ENCODE measurements around the gene KCNC3. TPM values are rescaled to one million over a fixed set of nuclear protein-coding genes. Genes with fewer than 3 reads are reported as not detected.

Gene KCNC3
- polyA plus RNA-seq, 2 donors = 0.45 to 0.81 TPM

GRCh38 chr19:50322234-50322633 lies 6.9 kb downstream of the KCNC3 start:
- no peak overlapping the region for H3K4me3 ChIP-seq (ENCODE audit: low read depth in 1 of 2, low read length in 2 of 2)
- no peaks in the 10 kb centered on the region for H3K36me3 ChIP-seq (ENCODE audit: control insufficient read depth in 2 of 2, insufficient read depth in 2 of 2, low read length in 1 of 2)
- H3K4me1 ChIP-seq (ENCODE audit: control insufficient read depth in 2 of 2, insufficient read depth in 2 of 2, low read length in 1 of 2) = peaks cover 10 to 21% of the 10 kb centered on the region in 2 donors
- H3K27ac ChIP-seq (ENCODE audit: low read depth in 2 of 2, low read length in 1 of 2) = no peak overlapping the region
- peaks cover 0 to 2% of the 10 kb centered on the region in 2 donors for H3K27me3 ChIP-seq (ENCODE audit: control insufficient read depth in 1 of 2, insufficient read depth in 2 of 2, low read length in 2 of 2)
- 81 to 82% methylated on average over 12 of the region's 12 CpGs for WGBS, 2 donors
- peaks cover 0 to 2% of the 10 kb centered on the region in 2 donors for H3K9me3 ChIP-seq (ENCODE audit: control insufficient read depth in 2 of 2, insufficient read depth in 1 of 2, low read depth in 1 of 2, low read length in 1 of 2)

DNA sequence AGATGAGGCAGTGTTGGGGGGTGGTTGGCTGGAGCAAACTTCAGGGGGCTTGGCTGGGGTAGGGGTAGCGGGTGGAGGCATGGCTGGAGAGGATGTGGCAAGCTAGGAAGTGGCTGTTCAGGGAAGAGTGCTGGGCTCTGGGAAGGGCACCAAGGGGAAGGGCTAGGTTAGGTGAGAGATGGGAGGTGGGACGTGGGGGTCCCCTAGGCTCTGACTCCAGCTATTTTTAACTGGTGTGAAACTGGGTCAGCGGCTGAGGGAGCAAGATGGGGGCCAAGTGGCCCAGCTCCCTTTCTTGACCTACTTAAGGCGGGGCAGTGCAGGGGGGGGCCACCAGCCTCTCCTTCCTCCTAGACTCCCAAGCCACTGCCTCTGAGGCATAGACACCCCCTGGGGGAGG lies 7.3 kb downstream of the KCNC3 start:
- Histone ChIP-seq H3K9me3 (ENCODE audit: control insufficient read depth in 2 of 2, insufficient read depth in 1 of 2, low read depth in 1 of 2, low read length in 1 of 2) (peaks cover 0 to 2% of the 10 kb centered on the region in 2 donors), H3K4me1 (ENCODE audit: control insufficient read depth in 2 of 2, insufficient read depth in 2 of 2, low read length in 1 of 2) (peaks cover 10 to 21% of the 10 kb centered on the region in 2 donors), H3K27ac (ENCODE audit: low read depth in 2 of 2, low read length in 1 of 2) (no peak overlapping the region), H3K36me3 (ENCODE audit: control insufficient read depth in 2 of 2, insufficient read depth in 2 of 2, low read length in 1 of 2) (no peaks in the 10 kb centered on the region), H3K27me3 (ENCODE audit: control insufficient read depth in 1 of 2, insufficient read depth in 2 of 2, low read length in 2 of 2) (no peaks in the 10 kb centered on the region), H3K4me3 (ENCODE audit: low read depth in 1 of 2, low read length in 2 of 2) (no peak overlapping the region)
- WGBS, 2 donors = 81 to 92% methylated on average over 4 of the region's 4 CpGs

DNA sequence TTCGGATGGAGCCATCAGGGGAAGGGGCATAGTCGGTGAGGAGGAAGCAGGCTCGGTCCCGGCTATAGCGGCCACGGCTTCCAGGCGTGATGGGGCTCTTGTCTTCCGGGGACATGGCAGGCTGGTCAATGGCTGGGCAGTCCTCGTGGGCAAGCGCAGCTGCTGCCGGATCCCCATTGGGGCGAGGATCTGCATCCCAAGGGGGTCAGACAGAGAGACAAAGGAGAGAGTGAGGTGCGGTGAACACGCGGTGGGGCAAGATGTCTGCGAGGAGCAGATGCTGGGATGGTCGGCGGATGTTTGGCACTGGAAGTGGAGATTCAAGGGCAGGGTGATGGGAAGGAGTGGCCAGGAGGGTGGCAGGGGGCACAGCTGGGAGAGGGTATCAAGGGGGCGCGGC lies 8.6 kb downstream of the KCNC3 start:
- no peak overlapping the region for H3K27ac ChIP-seq (ENCODE audit: low read depth in 2 of 2, low read length in 1 of 2)
- H3K27me3 ChIP-seq (ENCODE audit: control insufficient read depth in 1 of 2, insufficient read depth in 2 of 2, low read length in 2 of 2) = peaks cover 0 to 7% of the 10 kb centered on the region in 2 donors
- H3K9me3 ChIP-seq (ENCODE audit: control insufficient read depth in 2 of 2, insufficient read depth in 1 of 2, low read depth in 1 of 2, low read length in 1 of 2) = peaks cover 0 to 2% of the 10 kb centered on the region in 2 donors
- peaks cover 4 to 11% of the 10 kb centered on the region in 2 donors for H3K4me1 ChIP-seq (ENCODE audit: control insufficient read depth in 2 of 2, insufficient read depth in 2 of 2, low read length in 1 of 2)
- WGBS, 2 donors = 87 to 88% methylated on average over 20 of the region's 20 CpGs
- H3K36me3 ChIP-seq (ENCODE audit: control insufficient read depth in 2 of 2, insufficient read depth in 2 of 2, low read length in 1 of 2) = no peaks in the 10 kb centered on the region
- H3K4me3 ChIP-seq (ENCODE audit: low read depth in 1 of 2, low read length in 2 of 2) = no peak overlapping the region

- WGBS, 2 donors = 91 to 93% methylated on average over 11 to 12 of the region's 12 CpGs
- H3K27ac ChIP-seq (ENCODE audit: low read depth in 2 of 2, low read length in 1 of 2) = no peak overlapping the region
- H3K4me1 ChIP-seq (ENCODE audit: control insufficient read depth in 2 of 2, insufficient read depth in 2 of 2, low read length in 1 of 2) = peaks cover 0 to 9% of the 10 kb centered on the region in 2 donors
- peaks cover 0 to 2% of the 10 kb centered on the region in 2 donors for H3K9me3 ChIP-seq (ENCODE audit: control insufficient read depth in 2 of 2, insufficient read depth in 1 of 2, low read depth in 1 of 2, low read length in 1 of 2)
- H3K27me3 ChIP-seq (ENCODE audit: control insufficient read depth in 1 of 2, insufficient read depth in 2 of 2, low read length in 2 of 2) = peaks cover 0 to 8% of the 10 kb centered on the region in 2 donors
- H3K4me3 ChIP-seq (ENCODE audit: low read depth in 1 of 2, low read length in 2 of 2) = no peak overlapping the region
- no peaks in the 10 kb centered on the region for H3K36me3 ChIP-seq (ENCODE audit: control insufficient read depth in 2 of 2, insufficient read depth in 2 of 2, low read length in 1 of 2)
Observed at GRCh38 chr19:50320051-50320450, 9.1 kb downstream of the KCNC3 start.

DNA sequence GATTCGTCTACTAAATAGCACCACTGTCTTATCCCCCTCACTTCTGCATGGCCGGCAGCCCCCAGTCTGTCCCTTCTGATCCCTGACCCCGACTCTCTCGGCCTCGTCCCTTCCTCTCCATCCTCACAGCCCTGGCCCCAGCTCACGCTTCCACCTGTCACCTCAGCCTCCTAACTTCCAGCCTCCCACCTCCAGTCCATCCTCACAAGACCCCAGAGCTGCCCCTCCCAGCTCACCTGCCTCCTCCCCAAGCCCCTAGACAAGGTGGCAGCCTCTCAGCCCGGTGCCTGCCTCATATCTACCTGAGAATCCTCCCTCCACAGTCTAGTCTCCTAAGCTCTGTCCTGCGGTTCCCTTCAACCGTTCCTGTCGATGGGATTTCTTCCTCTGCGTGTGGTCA lies 10.0 kb downstream of the KCNC3 start:
- WGBS, 2 donors = 80 to 84% methylated on average over 11 of the region's 11 CpGs
- peaks cover 0 to 2% of the 10 kb centered on the region in 2 donors for H3K9me3 ChIP-seq (ENCODE audit: control insufficient read depth in 2 of 2, insufficient read depth in 1 of 2, low read depth in 1 of 2, low read length in 1 of 2)
- peaks cover 0 to 5% of the 10 kb centered on the region in 2 donors for H3K4me1 ChIP-seq (ENCODE audit: control insufficient read depth in 2 of 2, insufficient read depth in 2 of 2, low read length in 1 of 2)
- H3K4me3 ChIP-seq (ENCODE audit: low read depth in 1 of 2, low read length in 2 of 2) = no peak overlapping the region
- H3K36me3 ChIP-seq (ENCODE audit: control insufficient read depth in 2 of 2, insufficient read depth in 2 of 2, low read length in 1 of 2) = no peaks in the 10 kb centered on the region
- H3K27me3 ChIP-seq (ENCODE audit: control insufficient read depth in 1 of 2, insufficient read depth in 2 of 2, low read length in 2 of 2) = peaks cover 0 to 15% of the 10 kb centered on the region in 2 donors
- no peak overlapping the region for H3K27ac ChIP-seq (ENCODE audit: low read depth in 2 of 2, low read length in 1 of 2)

GRCh38 chr19:50318438-50318837 lies 10.7 kb downstream of the KCNC3 start:
- Histone ChIP-seq H3K36me3 (ENCODE audit: control insufficient read depth in 2 of 2, insufficient read depth in 2 of 2, low read length in 1 of 2) (no peaks in the 10 kb centered on the region), H3K9me3 (ENCODE audit: control insufficient read depth in 2 of 2, insufficient read depth in 1 of 2, low read depth in 1 of 2, low read length in 1 of 2) (peaks cover 0 to 2% of the 10 kb centered on the region in 2 donors), H3K4me1 (ENCODE audit: control insufficient read depth in 2 of 2, insufficient read depth in 2 of 2, low read length in 1 of 2) (no peaks in the 10 kb centered on the region), H3K27me3 (ENCODE audit: control insufficient read depth in 1 of 2, insufficient read depth in 2 of 2, low read length in 2 of 2) (peaks cover 0 to 15% of the 10 kb centered on the region in 2 donors), H3K27ac (ENCODE audit: low read depth in 2 of 2, low read length in 1 of 2) (no peak overlapping the region), H3K4me3 (ENCODE audit: low read depth in 1 of 2, low read length in 2 of 2) (no peak overlapping the region)
- WGBS, 2 donors = 86 to 92% methylated on average over 8 of the region's 8 CpGs

GRCh38 chr19:50317115-50317514 lies 12.1 kb downstream of the KCNC3 start:
- Histone ChIP-seq H3K4me3 (ENCODE audit: low read depth in 1 of 2, low read length in 2 of 2) (no peak overlapping the region), H3K9me3 (ENCODE audit: control insufficient read depth in 2 of 2, insufficient read depth in 1 of 2, low read depth in 1 of 2, low read length in 1 of 2) (peaks cover 0 to 2% of the 10 kb centered on the region in 2 donors), H3K4me1 (ENCODE audit: control insufficient read depth in 2 of 2, insufficient read depth in 2 of 2, low read length in 1 of 2) (no peaks in the 10 kb centered on the region), H3K27me3 (ENCODE audit: control insufficient read depth in 1 of 2, insufficient read depth in 2 of 2, low read length in 2 of 2) (peaks cover 0 to 18% of the 10 kb centered on the region in 2 donors), H3K36me3 (ENCODE audit: control insufficient read depth in 2 of 2, insufficient read depth in 2 of 2, low read length in 1 of 2) (no peaks in the 10 kb centered on the region), H3K27ac (ENCODE audit: low read depth in 2 of 2, low read length in 1 of 2) (no peak overlapping the region)
- WGBS, 2 donors = 68 to 76% methylated on average over 4 of the region's 4 CpGs

- no peaks in the 10 kb centered on the region for H3K4me1 ChIP-seq (ENCODE audit: control insufficient read depth in 2 of 2, insufficient read depth in 2 of 2, low read length in 1 of 2)
- H3K27me3 ChIP-seq (ENCODE audit: control insufficient read depth in 1 of 2, insufficient read depth in 2 of 2, low read length in 2 of 2) = peaks cover 0 to 18% of the 10 kb centered on the region in 2 donors
- no peaks in the 10 kb centered on the region for H3K36me3 ChIP-seq (ENCODE audit: control insufficient read depth in 2 of 2, insufficient read depth in 2 of 2, low read length in 1 of 2)
- peaks cover 0 to 2% of the 10 kb centered on the region in 2 donors for H3K9me3 ChIP-seq (ENCODE audit: control insufficient read depth in 2 of 2, insufficient read depth in 1 of 2, low read depth in 1 of 2, low read length in 1 of 2)
- no peak overlapping the region for H3K27ac ChIP-seq (ENCODE audit: low read depth in 2 of 2, low read length in 1 of 2)
- 2 to 9% methylated on average over 16 to 18 of the region's 18 CpGs for WGBS, 2 donors
- H3K4me3 ChIP-seq (ENCODE audit: low read depth in 1 of 2, low read length in 2 of 2) = no peak overlapping the region
Observed at GRCh38 chr19:50315773-50316448, 13.3 kb downstream of the KCNC3 start.

DNA sequence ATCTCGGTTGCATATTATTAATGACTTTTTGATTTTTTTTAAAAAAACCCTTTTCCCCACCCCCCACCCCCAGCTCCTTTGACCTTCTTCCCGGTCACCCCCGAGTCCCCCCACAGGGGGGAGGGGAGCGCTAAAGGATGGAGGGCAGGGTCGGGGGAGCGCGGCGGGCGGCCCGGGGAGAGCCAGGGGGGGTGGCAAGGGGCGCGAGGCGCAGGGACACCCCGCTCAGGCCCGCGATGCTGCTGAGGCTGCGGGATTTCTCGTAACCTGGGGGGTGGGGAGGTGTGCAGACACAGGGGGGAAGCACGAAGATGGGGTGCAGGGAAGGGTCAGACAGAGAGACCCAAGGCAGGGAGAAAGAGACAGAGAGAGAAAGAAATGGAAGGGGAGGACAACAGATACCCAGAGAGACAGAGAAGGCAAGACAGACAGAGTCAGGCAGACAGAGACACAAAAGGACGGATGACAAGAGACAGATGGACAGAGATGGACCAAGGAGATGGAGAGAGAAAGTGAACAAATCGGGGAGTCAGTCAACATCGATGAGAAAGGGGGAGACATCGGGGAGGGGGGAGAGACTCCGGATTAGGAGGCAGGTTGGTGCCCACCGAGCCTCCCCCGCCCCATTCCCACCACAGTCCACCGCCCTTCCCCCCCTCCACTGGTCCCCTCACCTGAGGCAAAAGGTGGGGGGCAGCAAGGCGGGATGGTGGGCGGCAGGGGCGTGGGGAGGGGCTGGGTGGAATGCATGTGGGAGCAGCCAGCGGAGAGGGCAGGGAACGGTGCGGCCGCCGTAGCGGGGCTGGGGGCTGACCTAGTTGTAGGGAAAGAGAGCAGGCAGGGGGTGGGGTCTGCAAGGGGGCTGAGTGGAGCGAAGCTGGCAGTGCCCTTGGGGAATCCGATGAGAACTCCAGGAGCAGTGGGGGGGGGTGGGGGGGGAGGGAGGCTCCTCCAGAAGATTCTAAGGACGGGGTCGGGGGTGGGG lies 14.2 kb downstream of the KCNC3 start:
- WGBS, 2 donors = 4 to 5% methylated on average over 39 to 40 of the region's 40 CpGs
- Histone ChIP-seq H3K4me1 (ENCODE audit: control insufficient read depth in 2 of 2, insufficient read depth in 2 of 2, low read length in 1 of 2) (no peaks in the 10 kb centered on the region), H3K27ac (ENCODE audit: low read depth in 2 of 2, low read length in 1 of 2) (no peak overlapping the region), H3K27me3 (ENCODE audit: control insufficient read depth in 1 of 2, insufficient read depth in 2 of 2, low read length in 2 of 2) (peaks cover 0 to 18% of the 10 kb centered on the region in 2 donors), H3K9me3 (ENCODE audit: control insufficient read depth in 2 of 2, insufficient read depth in 1 of 2, low read depth in 1 of 2, low read length in 1 of 2) (peaks cover 0 to 2% of the 10 kb centered on the region in 2 donors), H3K4me3 (ENCODE audit: low read depth in 1 of 2, low read length in 2 of 2) (no peak overlapping the region), H3K36me3 (ENCODE audit: control insufficient read depth in 2 of 2, insufficient read depth in 2 of 2, low read length in 1 of 2) (no peaks in the 10 kb centered on the region)
